Upper lobe of right lung (tissue), 1 donor: ENCODE data around the gene ABCC10. TPM values are rescaled to one million over a fixed set of nuclear protein-coding genes. Genes with fewer than 3 reads are reported as not detected.
"Not testable (repeated sequence)": the region's sequence is repeated elsewhere in the genome, so short reads cannot be mapped to it uniquely, and the experiment has no call there.

Experiments used
- ATAC-seq: fragments of 200-7000 bp; cut with Tn5 transposase; one replicate; pipeline ENCODE4 v1.9.1; 2020; ENCODE audit warnings: mild to moderate bottlenecking, moderate library complexity
- DNase-seq: peaks from one replicate; pipeline ENCODE4 v3.0.0-alpha.2; 2020
- H3K27ac ChIP-seq: fragments of 200-600 bp; one replicate; pipeline ENCODE4 v1.8.0; 2022
- H3K27me3 ChIP-seq: fragments of 200-600 bp; one replicate; pipeline ENCODE4 v1.8.0; 2022; ENCODE audit warnings: mild to moderate bottlenecking
- H3K36me3 ChIP-seq: fragments of 200-600 bp; one replicate; pipeline ENCODE4 v1.8.0; 2022
- H3K4me1 ChIP-seq: fragments of 200-600 bp; one replicate; pipeline ENCODE4 v1.8.0; 2022
- H3K4me3 ChIP-seq: fragments of 200-600 bp; one replicate; pipeline ENCODE4 v1.8.0; 2022; ENCODE audit warnings: mild to moderate bottlenecking
- H3K9me3 ChIP-seq: fragments of 200-600 bp; one replicate; pipeline ENCODE4 v1.8.0; 2022
- CTCF ChIP-seq: fragments of 200-600 bp; IDR thresholded peaks from one replicate; pipeline ENCODE4 v1.8.0; 2022; ENCODE audit warnings: antibody characterized with exemption
- intact Hi-C: fragments of 100-400 bp; cut with DNase I; formaldehyde crosslinking; loops from one replicate; pipeline ENCODE4 v1.11.0; 2022
- long read RNA-seq: library from polyadenylated mRNA; unstranded; transcript quantifications from one replicate; pipeline ENCODE4 v2.0.0, GENCODE V29; 2021
- total RNA-seq: library from RNA; stranded (reverse); fragmentation: NEBNext Ultra II Directional; extraction: Animal tissue kit (Norgen Biotek cat#: 25700); gene quantifications from one replicate; pipeline ENCODE4 v1.2.1, GENCODE V29; 2021
- donor health status: DM: no; HTN: yes; CAD: no; lungs with severe emphysema.

ABCC10 gene
- 30.0 TPM for total RNA-seq
- long read RNA-seq, full-length matches to known transcripts: 4 of 44 reads
- long read RNA-seq, partial matches to known transcripts: 16 of 44 reads
- long read RNA-seq, other reads (novel, unspliced or antisense): 24 of 44 reads

- DNase-seq (peak; percentile 97), ATAC-seq (peak; percentile 98)
- Histone ChIP-seq H3K4me3 (peak within 1 kb of the TSS; percentile 95), H3K9me3 (no peaks in the 10 kb centered on the region), H3K36me3 (peaks cover 16% of the 10 kb centered on the region), H3K27ac (peak within 1 kb of the TSS; percentile 86), H3K4me1 (peaks cover 11% of the 10 kb centered on the region), H3K27me3 (no peaks in the 10 kb centered on the region)
- intact Hi-C loops: no loop called here
- TF ChIP-seq CTCF: peak; percentile 44
Measured at GRCh38 chr6:43427406-43428111, at the start of gene ABCC10. ABCC10 (plus strand) TSS chr6:43427541; CDS start chr6:43427979, 438 bp downstream.

- H3K4me1 ChIP-seq: no peaks in the 10 kb centered on the region
- ATAC-seq (no peak), DNase-seq (no peak)
- intact Hi-C loops: no loop called here
- H3K27me3 ChIP-seq: no peaks in the 10 kb centered on the region
- no peaks in the 10 kb centered on the region for H3K36me3 ChIP-seq
- no peak for TF ChIP-seq CTCF
- no peak overlapping the region for H3K4me3 ChIP-seq
- H3K9me3 ChIP-seq: no peaks in the 10 kb centered on the region
- no peak overlapping the region for H3K27ac ChIP-seq
Measured at GRCh38 chr6:43377710-43378229, 49.6 kb upstream of the ABCC10 start.

- ATAC-seq: no peak
- Histone ChIP-seq H3K4me3 (no peak overlapping the region), H3K27ac (no peak overlapping the region), H3K36me3 (no peaks in the 10 kb centered on the region), H3K9me3 (no peaks in the 10 kb centered on the region), H3K27me3 (no peaks in the 10 kb centered on the region), H3K4me1 (peaks cover 4% of the 10 kb centered on the region)
- TF ChIP-seq CTCF: no peak
- intact Hi-C loops: no loop called here
- no peak for DNase-seq
Measured at GRCh38 chr6:43378631-43379030, 48.7 kb upstream of the ABCC10 start.

GRCh38 chr6:43380858-43381257 lies 46.5 kb upstream of the ABCC10 start:
- H3K36me3 ChIP-seq, H3K4me1 ChIP-seq, H3K27ac ChIP-seq, DNase-seq, H3K9me3 ChIP-seq, H3K4me3 ChIP-seq, ATAC-seq, H3K27me3 ChIP-seq: not testable (repeated sequence)
- intact Hi-C loops: loop anchor here (10.0 kb wide), 1 partner anchor 124 kb away; no protein-coding TSS in a partner anchor

- H3K4me3 ChIP-seq: no peak overlapping the region
- ATAC-seq (peak; percentile 14), DNase-seq (no peak)
- H3K36me3 ChIP-seq: no peaks in the 10 kb centered on the region
- no peaks in the 10 kb centered on the region for H3K27me3 ChIP-seq
- H3K9me3 ChIP-seq: no peaks in the 10 kb centered on the region
- H3K27ac ChIP-seq: no peak overlapping the region
- peaks cover 4% of the 10 kb centered on the region for H3K4me1 ChIP-seq
- TF ChIP-seq CTCF: no peak
- intact Hi-C loops: loop anchor here (10.0 kb wide), 1 partner anchor 122 kb away; no protein-coding TSS in a partner anchor
Measured at GRCh38 chr6:43383021-43383667, 44.2 kb upstream of the ABCC10 start.

GRCh38 chr6:43386492-43386891 lies 40.8 kb upstream of the ABCC10 start:
- ATAC-seq (peak; percentile 36), DNase-seq (no peak)
- H3K27me3 ChIP-seq: peaks cover 10% of the 10 kb centered on the region
- intact Hi-C loops: loop anchor here (10.0 kb wide), 1 partner anchor 118 kb away; no protein-coding TSS in a partner anchor
- H3K9me3 ChIP-seq: no peaks in the 10 kb centered on the region
- TF ChIP-seq CTCF: peak; percentile 62
- H3K4me1 ChIP-seq: peaks cover 10% of the 10 kb centered on the region
- H3K27ac ChIP-seq: no peak overlapping the region
- H3K36me3 ChIP-seq: no peaks in the 10 kb centered on the region
- no peak overlapping the region for H3K4me3 ChIP-seq
